Skin epidermis (tissue), 12 donors: ENCODE results near the gene NOLC1.
A peak's percentile ranks its signal among the peaks of the same experiment; 100 is the strongest.

Experiments used
- H3K27ac ChIP-seq, 21 experiments: fragments of 200-600 bp; sonication (generic) in 11 of 21; one replicate each; pipeline ENCODE4 v1.5.0; 2020; ENCODE audit warnings: mild to moderate bottlenecking in 3 of 21, inconsistent platforms in 2 of 21, moderate library complexity in 2 of 21
- H3K4me3 ChIP-seq, 7 experiments: fragments of 200-600 bp; sonication (generic) in 2 of 7; one replicate each; pipeline ENCODE4 v1.5.0; 2020; ENCODE audit warnings: inconsistent platforms in 2 of 7, mild to moderate bottlenecking in 2 of 7, moderate library complexity in 1 of 7

Gene NOLC1

GRCh38 chr10:102120991-102121738 lies 31.0 kb upstream of the NOLC1 start:
- peak overlapping the region; percentile 76 to 99 (median 96) for H3K27ac ChIP-seq
- peak overlapping the region; percentile 50 to 76 (median 73) for H3K4me3 ChIP-seq

GRCh38 chr10:102121739-102122372 lies 30.3 kb upstream of the NOLC1 start:
- H3K4me3 ChIP-seq: peak overlapping the region in 3 of 7 experiments; percentile 75 to 76 (median 76)

GRCh38 chr10:102122450-102122849 lies 29.7 kb upstream of the NOLC1 start:
- Histone ChIP-seq H3K27ac (peak overlapping the region in 3 of 21 experiments; percentile 3 to 96 (median 69)), H3K4me3 (no peak overlapping the region)

More at GRCh38 chr10:102121739-102122372, 30.3 kb upstream of the NOLC1 start:
- H3K27ac ChIP-seq: peak overlapping the region in 18 of 21 experiments; percentile 76 to 99 (median 96)

- Histone ChIP-seq H3K4me3 (no peak overlapping the region), H3K27ac (no peak overlapping the region)
These were observed 29.0 kb upstream of the NOLC1 start for GRCh38 chr10:102123223-102123622.

GRCh38 chr10:102131286-102132170 lies 20.7 kb upstream of the NOLC1 start:
- H3K27ac ChIP-seq: peak overlapping the region in 9 of 21 experiments; percentile 40 to 99 (median 94)
- H3K4me3 ChIP-seq: peak overlapping the region in 1 of 7 experiments; percentile 97

- peak overlapping the region in 17 of 21 experiments; percentile 24 to 100 (median 96) for H3K27ac ChIP-seq
- peak overlapping the region; percentile 80 to 99 (median 85) for H3K4me3 ChIP-seq
These were observed 20.0 kb upstream of the NOLC1 start for GRCh38 chr10:102132193-102132562.

GRCh38 chr10:102132563-102133372 lies 19.4 kb upstream of the NOLC1 start, which contains the start of gene PPRC1:
PPRC1 (plus strand) TSS chr10:102133040; CDS start chr10:102133069, 29 bp downstream.
- peak within 1 kb of the TSS; percentile 80 to 99 (median 85) for H3K4me3 ChIP-seq
- peak within 1 kb of the TSS; percentile 71 to 100 (median 97) for H3K27ac ChIP-seq

GRCh38 chr10:102133373-102134195 lies 18.6 kb upstream of the NOLC1 start:
- peak overlapping the region; percentile 80 to 99 (median 85) for H3K4me3 ChIP-seq
- peak overlapping the region; percentile 71 to 100 (median 97) for H3K27ac ChIP-seq

- Histone ChIP-seq H3K27ac (peak overlapping the region in 16 of 21 experiments; percentile 32 to 100 (median 98)), H3K4me3 (peak overlapping the region; percentile 80 to 99 (median 85))
These were observed 17.8 kb upstream of the NOLC1 start for GRCh38 chr10:102134416-102134815.

GRCh38 chr10:102135956-102136526 lies 16.1 kb upstream of the NOLC1 start:
- H3K4me3 ChIP-seq: no peak overlapping the region
- peak overlapping the region in 4 of 21 experiments; percentile 0 to 54 (median 47) for H3K27ac ChIP-seq

GRCh38 chr10:102139281-102140110 lies 12.7 kb upstream of the NOLC1 start:
- no peak overlapping the region for H3K4me3 ChIP-seq
- no peak overlapping the region for H3K27ac ChIP-seq

- no peak overlapping the region for H3K27ac ChIP-seq
- H3K4me3 ChIP-seq: no peak overlapping the region
These were observed 12.0 kb upstream of the NOLC1 start for GRCh38 chr10:102140218-102140617.

GRCh38 chr10:102140913-102141540 lies 11.2 kb upstream of the NOLC1 start:
- H3K27ac ChIP-seq: no peak overlapping the region

GRCh38 chr10:102141583-102142107 lies 10.5 kb upstream of the NOLC1 start:
- Histone ChIP-seq H3K4me3 (no peak overlapping the region), H3K27ac (no peak overlapping the region)

More at GRCh38 chr10:102140913-102141540, 11.2 kb upstream of the NOLC1 start:
- H3K4me3 ChIP-seq: no peak overlapping the region

- H3K27ac ChIP-seq: no peak overlapping the region
- H3K4me3 ChIP-seq: no peak overlapping the region
These were observed 5.2 kb upstream of the NOLC1 start for GRCh38 chr10:102146971-102147428.

- Histone ChIP-seq H3K4me3 (no peak overlapping the region), H3K27ac (no peak overlapping the region)
These were observed 4.6 kb upstream of the NOLC1 start for GRCh38 chr10:102147561-102147960.
